ENCODE data around the gene VTN. TPM values are rescaled to one million over a fixed set of nuclear protein-coding genes. Genes with fewer than 3 reads are reported as not detected.

VTN gene
- total and polyA plus RNA-seq, 4 experiments from 2014 or later, result 0.28 TPM; not detected in 3

DNA sequence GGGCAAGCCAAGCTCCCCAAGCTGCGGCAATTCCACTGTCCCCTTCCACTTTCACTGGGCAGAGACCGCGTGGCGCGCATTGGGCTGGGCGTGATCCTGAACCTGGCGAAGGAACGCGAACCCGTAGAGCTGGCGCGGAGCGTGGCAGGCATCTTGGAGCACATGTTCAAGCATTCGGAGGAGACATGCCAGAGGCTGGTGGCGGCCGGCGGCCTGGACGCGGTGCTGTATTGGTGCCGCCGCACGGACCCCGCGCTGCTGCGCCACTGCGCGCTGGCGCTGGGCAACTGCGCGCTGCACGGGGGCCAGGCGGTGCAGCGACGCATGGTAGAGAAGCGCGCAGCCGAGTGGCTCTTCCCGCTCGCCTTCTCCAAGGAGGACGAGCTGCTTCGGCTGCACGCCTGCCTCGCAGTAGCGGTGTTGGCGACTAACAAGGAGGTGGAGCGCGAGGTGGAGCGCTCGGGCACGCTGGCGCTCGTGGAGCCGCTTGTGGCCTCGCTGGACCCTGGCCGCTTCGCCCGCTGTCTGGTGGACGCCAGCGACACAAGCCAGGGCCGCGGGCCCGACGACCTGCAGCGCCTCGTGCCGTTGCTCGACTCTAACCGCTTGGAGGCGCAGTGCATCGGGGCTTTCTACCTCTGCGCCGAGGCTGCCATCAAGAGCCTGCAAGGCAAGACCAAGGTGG, 11.2 kb upstream of the VTN start:
- intact Hi-C loops (cut with micrococcal nuclease), result no loop called here
- Mint-ChIP-seq H3K27ac (no peak overlapping the region), H3K27me3 (peaks cover 0 to 2% of the 10 kb centered on the region in 2 donors), H3K4me1 (peaks cover 19 to 36% (median 26%) of the 10 kb centered on the region in 4 donors), H3K4me3 (peak overlapping the region in 7 of 8 donors; percentile 17 to 64 (median 34)), H3K36me3 (peaks cover 4 to 13% of the 10 kb centered on the region in 2 donors), H3K9me3 (no peaks in the 10 kb centered on the region)
- peaks cover 22% of the 10 kb centered on the region for H3K4me1 ChIP-seq (ENCODE audit: insufficient read depth, low read length)
- H3K4me3 ChIP-seq (ENCODE audit: low read length in 2 of 2), result no peak overlapping the region
- DNase-seq, result no peak
- POLR2A ChIA-PET (ENCODE audit: partially characterized antibody), result interaction anchor here (5.2 kb wide), 1 partner anchor 9 kb away, joined by 41 read pairs; the partner anchor contains the start of gene SARM1
- H3K27ac ChIP-seq (ENCODE audit: low read depth, low read length), result no peak overlapping the region
- H3K36me3 ChIP-seq (ENCODE audit: insufficient read depth, low read length), result no peaks in the 10 kb centered on the region
- H3K9me3 ChIP-seq (ENCODE audit: control insufficient read depth in 1 of 2, low read length in 2 of 2), result no peaks in the 10 kb centered on the region
- H3K27me3 ChIP-seq (ENCODE audit: insufficient read depth, low read length), result no peaks in the 10 kb centered on the region
- CTCF ChIA-PET (ENCODE audit: partially characterized antibody), result no interaction called here

DNA sequence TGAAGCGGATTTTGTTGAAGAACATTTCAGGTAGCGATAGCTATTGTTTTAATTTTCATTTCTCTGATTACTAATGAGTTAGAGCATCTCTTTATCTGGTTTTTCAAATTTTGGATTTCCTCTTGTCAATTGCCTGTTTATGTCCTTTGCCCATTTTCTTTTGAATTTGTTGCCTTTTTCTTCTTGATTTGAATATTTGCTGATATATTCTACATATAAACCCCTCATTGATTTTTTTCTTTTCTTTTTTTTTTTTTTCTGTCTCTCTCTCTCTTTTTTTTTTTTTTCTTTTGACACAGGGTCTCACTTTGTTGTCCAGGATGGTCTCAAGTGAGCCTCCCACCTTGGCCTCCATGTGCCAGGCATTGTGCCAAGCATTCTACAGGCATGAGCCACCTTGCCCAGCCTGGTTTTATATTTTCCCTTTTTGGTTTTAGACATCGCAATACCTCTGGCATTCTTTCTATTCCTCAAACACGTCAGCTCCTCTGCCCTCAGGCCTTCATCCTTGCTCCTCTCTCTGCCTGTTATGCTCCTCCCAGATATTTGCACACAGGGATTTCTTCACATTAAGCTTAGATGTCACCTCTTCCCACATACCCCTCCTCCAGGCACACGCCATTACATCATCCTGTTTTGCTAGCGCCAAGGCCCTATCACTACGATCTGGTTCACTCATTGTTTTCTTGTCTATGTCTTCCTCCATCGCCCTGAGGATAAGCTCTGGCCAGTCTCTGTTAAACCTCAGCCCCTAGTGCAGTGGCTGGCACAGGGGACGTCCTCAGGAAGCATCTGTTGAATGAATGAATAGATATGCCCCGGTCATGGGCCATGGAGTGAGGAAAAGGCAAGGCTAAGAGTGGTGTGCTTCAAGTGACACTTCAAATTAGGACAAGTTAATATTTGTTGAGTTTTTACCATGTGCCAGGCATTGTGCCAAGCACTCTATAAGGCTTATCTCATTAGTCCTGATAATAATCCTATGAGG, 10.0 kb upstream of the VTN start:
- H3K4me3 Mint-ChIP-seq, result no peak overlapping the region
- H3K9me3 ChIP-seq (ENCODE audit: control insufficient read depth in 1 of 2, low read length in 2 of 2), result no peaks in the 10 kb centered on the region
- peak overlapping the region in 1 of 7 donors; percentile 66 for H3K27ac Mint-ChIP-seq
- POLR2A ChIA-PET (ENCODE audit: partially characterized antibody), result no interaction called here
- peaks cover 0 to 2% of the 10 kb centered on the region in 2 donors for H3K27me3 Mint-ChIP-seq
- H3K4me1 ChIP-seq (ENCODE audit: insufficient read depth, low read length), result peaks cover 12% of the 10 kb centered on the region
- H3K9me3 Mint-ChIP-seq, result no peaks in the 10 kb centered on the region
- H3K27ac ChIP-seq (ENCODE audit: low read depth, low read length), result no peak overlapping the region
- no peaks in the 10 kb centered on the region for H3K27me3 ChIP-seq (ENCODE audit: insufficient read depth, low read length)
- intact Hi-C loops (cut with micrococcal nuclease), result no loop called here
- no peak for DNase-seq
- H3K36me3 ChIP-seq (ENCODE audit: insufficient read depth, low read length), result no peaks in the 10 kb centered on the region
- H3K36me3 Mint-ChIP-seq, result peaks cover 4 to 9% of the 10 kb centered on the region in 2 donors
- H3K4me1 Mint-ChIP-seq, result peaks cover 15 to 28% (median 19%) of the 10 kb centered on the region in 4 donors
- CTCF ChIA-PET (ENCODE audit: partially characterized antibody), result interaction anchor here (1.0 to 1.1 kb wide), 2 partner anchors 36 to 60 kb away, joined by 3 read pairs; no protein-coding TSS in a partner anchor
- no peak overlapping the region for H3K4me3 ChIP-seq (ENCODE audit: low read length in 2 of 2)

DNA sequence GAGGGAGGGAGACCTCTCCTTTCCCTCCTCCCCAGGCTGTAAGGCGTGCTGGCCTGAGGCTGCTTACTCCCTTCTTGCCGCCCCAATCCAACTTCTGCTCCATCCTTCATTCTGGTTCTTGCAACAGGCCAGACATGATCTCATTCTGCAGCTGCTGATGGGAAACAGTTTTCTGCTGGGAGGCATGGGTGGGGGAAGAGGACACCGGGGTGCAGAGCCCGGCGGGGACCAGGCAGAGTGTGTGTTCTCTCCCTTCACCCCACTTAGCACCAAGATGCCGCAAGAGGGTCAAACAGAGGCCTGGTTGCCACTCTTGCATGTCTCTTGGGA, 2.8 kb upstream of the VTN start:
- intact Hi-C loops (cut with micrococcal nuclease), result no loop called here
- DNase-seq, result no peak
- Mint-ChIP-seq H3K36me3 (peaks cover 3% of the 10 kb centered on the region in 2 donors), H3K9me3 (no peaks in the 10 kb centered on the region), H3K4me3 (peak overlapping the region; percentile 60 to 91 (median 74)), H3K27ac (peak overlapping the region in 3 of 7 donors; percentile 21 to 93 (median 41)), H3K27me3 (no peaks in the 10 kb centered on the region), H3K4me1 (peaks cover 13 to 29% (median 17%) of the 10 kb centered on the region in 4 donors)
- Histone ChIP-seq H3K9me3 (ENCODE audit: control insufficient read depth in 1 of 2, low read length in 2 of 2) (no peaks in the 10 kb centered on the region), H3K36me3 (ENCODE audit: insufficient read depth, low read length) (no peaks in the 10 kb centered on the region), H3K4me1 (ENCODE audit: insufficient read depth, low read length) (peaks cover 14% of the 10 kb centered on the region), H3K27me3 (ENCODE audit: insufficient read depth, low read length) (no peaks in the 10 kb centered on the region), H3K27ac (ENCODE audit: low read depth, low read length) (peak overlapping the region; percentile 85), H3K4me3 (ENCODE audit: low read length in 2 of 2) (peak overlapping the region in 1 of 2 donors; percentile 81)
- POLR2A ChIA-PET (ENCODE audit: partially characterized antibody), result interaction anchor here (0.7 to 3.9 kb wide), 4 partner anchors 11 to 38 kb away, joined by 3 to 41 read pairs (median 10); partner anchors contain the start of genes IFT20, POLDIP2 and TNFAIP1
- CTCF ChIA-PET (ENCODE audit: partially characterized antibody), result no interaction called here

DNA sequence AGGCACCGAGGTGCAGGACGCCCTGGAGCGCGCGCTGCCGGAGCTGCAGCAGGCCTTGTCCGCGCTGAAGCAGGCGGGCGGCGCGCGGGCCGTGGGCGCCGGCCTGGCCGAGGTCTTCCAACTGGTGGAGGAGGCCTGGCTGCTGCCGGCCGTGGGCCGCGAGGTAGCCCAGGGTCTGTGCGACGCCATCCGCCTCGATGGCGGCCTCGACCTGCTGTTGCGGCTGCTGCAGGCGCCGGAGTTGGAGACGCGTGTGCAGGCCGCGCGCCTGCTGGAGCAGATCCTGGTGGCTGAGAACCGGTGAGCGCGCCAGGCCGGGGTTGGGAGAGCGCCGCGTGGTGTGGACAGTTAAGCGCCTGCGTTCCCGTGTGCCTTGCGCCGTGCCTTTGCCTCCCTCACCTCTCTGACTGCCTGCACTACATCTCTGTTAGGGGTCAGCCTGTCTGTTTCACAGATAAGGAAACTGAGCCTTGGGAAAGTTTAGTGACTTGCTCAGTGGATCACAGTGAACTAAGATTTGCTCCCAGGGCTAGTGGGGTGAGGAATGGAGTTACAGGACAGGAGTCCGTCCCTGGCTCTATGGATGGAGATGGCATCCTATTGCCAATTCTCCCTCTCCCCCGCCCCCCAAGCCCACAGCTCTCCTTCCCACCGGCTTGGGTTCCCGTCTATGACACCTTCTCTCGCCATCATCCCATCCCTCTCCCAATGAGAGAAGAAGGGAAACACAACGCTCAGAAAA, 2.3 kb upstream of the VTN start:
- Mint-ChIP-seq H3K27me3 (no peaks in the 10 kb centered on the region), H3K9me3 (no peaks in the 10 kb centered on the region), H3K36me3 (peaks cover 3% of the 10 kb centered on the region in 2 donors), H3K4me3 (peak overlapping the region; percentile 72 to 91 (median 74)), H3K4me1 (peaks cover 13 to 29% (median 17%) of the 10 kb centered on the region in 4 donors), H3K27ac (peak overlapping the region in 5 of 7 donors; percentile 22 to 93 (median 66))
- peak overlapping the region; percentile 85 for H3K27ac ChIP-seq (ENCODE audit: low read depth, low read length)
- DNase-seq, result no peak
- CTCF ChIA-PET (ENCODE audit: partially characterized antibody), result no interaction called here
- H3K27me3 ChIP-seq (ENCODE audit: insufficient read depth, low read length), result no peaks in the 10 kb centered on the region
- POLR2A ChIA-PET (ENCODE audit: partially characterized antibody), result interaction anchor here (0.7 to 6.5 kb wide), 6 partner anchors 11 to 53 kb away, joined by 3 to 62 read pairs (median 10); partner anchors contain the start of genes IFT20, POLDIP2 and TNFAIP1
- H3K4me3 ChIP-seq (ENCODE audit: low read length in 2 of 2), result peak overlapping the region in 1 of 2 donors; percentile 81
- intact Hi-C loops (cut with micrococcal nuclease), result no loop called here
- peaks cover 14% of the 10 kb centered on the region for H3K4me1 ChIP-seq (ENCODE audit: insufficient read depth, low read length)
- H3K9me3 ChIP-seq (ENCODE audit: control insufficient read depth in 1 of 2, low read length in 2 of 2), result no peaks in the 10 kb centered on the region
- H3K36me3 ChIP-seq (ENCODE audit: insufficient read depth, low read length), result no peaks in the 10 kb centered on the region

DNA sequence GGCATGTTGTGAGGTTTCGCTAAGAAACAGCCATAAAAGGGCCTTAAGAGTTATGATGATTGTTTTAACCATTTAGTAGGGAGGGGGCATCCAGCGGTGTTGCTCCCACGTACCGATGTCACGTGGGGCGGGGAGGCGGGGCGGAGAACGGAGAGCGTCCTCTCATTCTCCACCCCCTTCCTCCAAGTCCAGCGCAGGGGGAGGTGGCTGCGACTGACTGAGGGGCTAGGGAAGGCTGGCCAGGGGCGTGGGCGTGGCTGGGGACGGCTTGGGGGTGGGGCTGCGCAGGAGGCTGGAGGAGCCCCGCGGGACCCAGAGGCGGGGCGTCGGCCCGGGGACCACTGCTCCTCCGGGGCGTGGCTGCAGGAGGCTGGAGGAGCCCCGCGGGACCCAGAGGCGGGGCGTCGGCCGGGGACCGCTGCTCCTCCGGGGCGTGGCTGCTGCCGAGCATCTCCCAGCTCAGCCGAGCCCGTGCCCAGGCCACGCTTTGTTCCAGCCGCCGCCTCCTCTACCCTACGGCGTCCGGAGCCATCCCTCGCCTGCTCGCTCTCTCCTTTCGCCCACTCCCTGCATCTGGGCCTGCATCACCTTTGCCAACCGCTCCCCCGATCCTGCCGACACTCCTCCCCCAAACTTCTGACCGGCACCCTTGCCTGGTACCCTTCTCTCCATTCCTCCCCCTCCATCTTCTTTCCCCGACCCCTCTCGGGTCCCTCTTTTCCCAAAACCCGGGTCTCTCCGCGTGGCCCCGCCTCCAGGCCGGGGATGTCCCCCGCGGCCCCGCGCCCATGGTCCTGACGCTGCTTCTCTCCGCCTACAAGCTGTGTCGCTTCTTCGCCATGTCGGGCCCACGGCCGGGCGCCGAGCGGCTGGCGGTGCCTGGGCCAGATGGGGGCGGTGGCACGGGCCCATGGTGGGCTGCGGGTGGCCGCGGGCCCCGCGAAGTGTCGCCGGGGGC, 1.4 kb upstream of the VTN start, which contains the start of gene SARM1:
SARM1 (plus strand) TSS at position 450 of the 958 bp plus-strand sequence; CDS start at position 789, 339 bp downstream.
- Mint-ChIP-seq H3K4me1 (peaks cover 13 to 29% (median 17%) of the 10 kb centered on the region in 4 donors), H3K36me3 (peaks cover 3% of the 10 kb centered on the region in 2 donors), H3K27ac (peak within 1 kb of the TSS; percentile 88 to 99 (median 97)), H3K9me3 (no peaks in the 10 kb centered on the region), H3K27me3 (no peaks in the 10 kb centered on the region), H3K4me3 (peak within 1 kb of the TSS; percentile 91 to 100 (median 96))
- no peaks in the 10 kb centered on the region for H3K36me3 ChIP-seq (ENCODE audit: insufficient read depth, low read length)
- no peaks in the 10 kb centered on the region for H3K27me3 ChIP-seq (ENCODE audit: insufficient read depth, low read length)
- peaks cover 14% of the 10 kb centered on the region for H3K4me1 ChIP-seq (ENCODE audit: insufficient read depth, low read length)
- intact Hi-C loops (cut with micrococcal nuclease), result loop anchor here (1.0 kb wide), 4 partner anchors 13 to 52 kb away; partner anchors contain the start of genes IFT20, POLDIP2, TMEM97 and TNFAIP1
- H3K27ac ChIP-seq (ENCODE audit: low read depth, low read length), result peak within 1 kb of the TSS; percentile 85
- H3K4me3 ChIP-seq (ENCODE audit: low read length in 2 of 2), result peak within 1 kb of the TSS in 1 of 2 donors; percentile 81
- ChIA-PET POLR2A (ENCODE audit: partially characterized antibody) (interaction anchor here (0.6 to 6.5 kb wide), 8 partner anchors 10 to 316 kb away, joined by 3 to 62 read pairs (median 4); partner anchors contain the start of genes IFT20, POLDIP2 and TNFAIP1), CTCF (ENCODE audit: partially characterized antibody) (interaction anchor here (1.0 to 2.3 kb wide), 3 partner anchors 11 to 13 kb away, joined by 5 to 6 read pairs (median 5); no protein-coding TSS in a partner anchor)
- H3K9me3 ChIP-seq (ENCODE audit: control insufficient read depth in 1 of 2, low read length in 2 of 2), result no peaks in the 10 kb centered on the region
- peak; percentile 73 to 87 (median 79) for DNase-seq
